K562 (cell line): Measurements from ENCODE around the gene GNPTAB. TPM values are rescaled to one million over a fixed set of nuclear protein-coding genes. Genes with fewer than 3 reads are reported as not detected.

Experiments
- ADNP ChIP-seq: fragments of 200-800 bp; sonication (Bioruptor generic); IDR thresholded peaks from 2 replicates; pipeline ENCODE4 v1.6.1; 2016; ENCODE audit warnings: missing genetic modification characterization, missing compliant biosample characterization
- CREM ChIP-seq: IDR thresholded peaks from 2 replicates; pipeline ENCODE4 v1.6.1; 2014; ENCODE audit warnings: antibody characterized with exemption, low read depth
- ETS1 ChIP-seq: conservative IDR thresholded peaks from 2 replicates; pipeline ENCODE4 v1.6.1; 2011; ENCODE audit warnings: low read depth, mild to moderate bottlenecking, low read length; ENCODE audit not compliant: control insufficient read depth
- FOXK2 ChIP-seq, 2 experiments: fragments of 450-650 bp; IDR thresholded peaks in 1 of 2; conservative IDR thresholded peaks in 1 of 2; 2 replicates each; pipeline ENCODE4 v1.6.1; 2016; ENCODE audit warnings: low read depth in 2 of 2, mild to moderate bottlenecking in 1 of 2
- JUND ChIP-seq, 2 experiments: IDR thresholded peaks; 2 replicates in 1 of 2; 3 replicates in 1 of 2; pipeline ENCODE4 v1.6.1; 2011; ENCODE audit warnings: borderline replicate concordance in 2 of 2, low read depth in 2 of 2, low read length in 2 of 2, improper control_type of control experiment in 1 of 2, missing biosample characterization in 1 of 2, missing genetic modification characterization in 1 of 2, missing genetic modification reagents in 1 of 2
- MCM3 ChIP-seq: fragments of 450-650 bp; IDR thresholded peaks from 2 replicates; pipeline ENCODE4 v1.6.1; 2016
- MEF2A ChIP-seq: IDR thresholded peaks from 2 replicates; pipeline ENCODE4 v1.6.1; 2011; ENCODE audit warnings: low read depth, mild to moderate bottlenecking, low read length, moderate library complexity; ENCODE audit not compliant: control insufficient read depth
- NR4A1 ChIP-seq, 2 experiments: fragments of 250-450 bp in 1 of 2; fragments of 450-650 bp in 1 of 2; sonication (Bioruptor Pico) in 1 of 2; IDR thresholded peaks; 2 replicates each; pipeline versions ENCODE4 v1.4.0 to v1.6.1; 2016 to 2020; ENCODE audit warnings: mild to moderate bottlenecking in 2 of 2, missing compliant biosample characterization in 1 of 2, missing genetic modification characterization in 1 of 2, moderate library complexity in 1 of 2
- PHB2 ChIP-seq: fragments of 450-650 bp; IDR thresholded peaks from 2 replicates; pipeline ENCODE4 v1.6.1; 2017; ENCODE audit warnings: low read depth
- PHF20 ChIP-seq: fragments of 450-650 bp; IDR thresholded peaks from 2 replicates; pipeline ENCODE4 v1.6.1; 2018; ENCODE audit not compliant: partially characterized antibody
- RBFOX2 ChIP-seq: fragments of 200-400 bp; formaldehyde crosslinking; IDR thresholded peaks from 2 replicates; pipeline ENCODE4 v1.6.1; 2017; ENCODE audit warnings: low read depth, mild to moderate bottlenecking, low read length, moderate library complexity
- SMARCA5 ChIP-seq: fragments of 450-650 bp; IDR thresholded peaks from 2 replicates; pipeline ENCODE4 v1.6.1; 2016
- SREBF2 ChIP-seq: sonication (generic); formaldehyde crosslinking; IDR thresholded peaks from 2 replicates; pipeline ENCODE4 v1.4.0; 2020; ENCODE audit warnings: mild to moderate bottlenecking, missing genetic modification reagents
- TFAM ChIP-seq: fragments of 250-450 bp; sonication (Bioruptor Pico); conservative IDR thresholded peaks from 2 replicates; pipeline ENCODE4 v1.5.0; 2021; ENCODE audit warnings: mild to moderate bottlenecking, moderate library complexity
- ZFP30 ChIP-seq: fragments of 250-450 bp; sonication (Bioruptor Pico); IDR thresholded peaks from 2 replicates; pipeline ENCODE4 v1.8.0; 2022; ENCODE audit warnings: moderate library complexity, mild to moderate bottlenecking, inconsistent platforms, borderline replicate concordance
- ZNF212 ChIP-seq: fragments of 450-650 bp; formaldehyde crosslinking; IDR thresholded peaks from 2 replicates; pipeline ENCODE4 v1.4.0; 2020; ENCODE audit warnings: mild to moderate bottlenecking
- ZNF311 ChIP-seq: fragments of 250-450 bp; sonication (Bioruptor Pico); IDR thresholded peaks from 2 replicates; pipeline ENCODE4 v1.4.0; 2020; ENCODE audit warnings: mild to moderate bottlenecking, moderate library complexity
- ZNF589 ChIP-seq: fragments of 200-800 bp; sonication (Bioruptor generic); IDR thresholded peaks from 2 replicates; pipeline ENCODE4 v1.6.1; 2016; ENCODE audit warnings: low read depth, missing genetic modification characterization, missing compliant biosample characterization
- polyA plus RNA-seq, 8 experiments: library from polyadenylated mRNA; depleted of rRNA in 4 of 8; stranded (reverse) in 5 of 8; unstranded in 3 of 8; fragments of >200 nt; fragmentation: Nextera tagmentation in 2 of 8; fragmentation: Illumina TruSeq in 1 of 8; extraction: Ambion mirVana in 2 of 8; extraction: Trizol in 1 of 8; gene quantifications; 2 replicates each; pipeline versions ENCODE4 v1.2.1 to v1.2.3, GENCODE V29; 2011 to 2014; ENCODE audit warnings: inconsistent platforms in 1 of 8, missing spikeins in 1 of 8
- total RNA-seq, 7 experiments: library from RNA; depleted of rRNA in 6 of 7; stranded (reverse); fragments of >200 nt in 6 of 7; fragmentation: Illumina TruSeq in 2 of 7; extraction: Trizol in 2 of 7; gene quantifications; 2 replicates each; pipeline versions ENCODE4 v1.2.1 to v1.2.3, GENCODE V29; 2011 to 2021; ENCODE audit warnings: low replicate concordance in 1 of 7
- TF ChIP-seq, protein P1 (sequence below): fragments of 250-450 bp; sonication (Bioruptor Pico); IDR thresholded peaks from 2 replicates; pipeline ENCODE4 v1.8.0; 2022; ENCODE audit warnings: inconsistent platforms
- TF ChIP-seq, protein P2 (sequence below): fragments of 250-450 bp; sonication (Bioruptor Pico); IDR thresholded peaks from 2 replicates; pipeline ENCODE4 v1.4.0; 2020; ENCODE audit warnings: borderline replicate concordance
- TF ChIP-seq, protein P3 (sequence below): sonication (generic); formaldehyde crosslinking; IDR thresholded peaks from 2 replicates; pipeline ENCODE4 v1.4.0; 2020; ENCODE audit warnings: mild to moderate bottlenecking, missing genetic modification reagents

GNPTAB gene
- total and polyA plus RNA-seq, 9 of the 15 experiments (the other 6 are each of a cell fraction or from before 2014, with no cell fraction given): 5.9 to 23.2 (median 19.3) TPM

DNA sequence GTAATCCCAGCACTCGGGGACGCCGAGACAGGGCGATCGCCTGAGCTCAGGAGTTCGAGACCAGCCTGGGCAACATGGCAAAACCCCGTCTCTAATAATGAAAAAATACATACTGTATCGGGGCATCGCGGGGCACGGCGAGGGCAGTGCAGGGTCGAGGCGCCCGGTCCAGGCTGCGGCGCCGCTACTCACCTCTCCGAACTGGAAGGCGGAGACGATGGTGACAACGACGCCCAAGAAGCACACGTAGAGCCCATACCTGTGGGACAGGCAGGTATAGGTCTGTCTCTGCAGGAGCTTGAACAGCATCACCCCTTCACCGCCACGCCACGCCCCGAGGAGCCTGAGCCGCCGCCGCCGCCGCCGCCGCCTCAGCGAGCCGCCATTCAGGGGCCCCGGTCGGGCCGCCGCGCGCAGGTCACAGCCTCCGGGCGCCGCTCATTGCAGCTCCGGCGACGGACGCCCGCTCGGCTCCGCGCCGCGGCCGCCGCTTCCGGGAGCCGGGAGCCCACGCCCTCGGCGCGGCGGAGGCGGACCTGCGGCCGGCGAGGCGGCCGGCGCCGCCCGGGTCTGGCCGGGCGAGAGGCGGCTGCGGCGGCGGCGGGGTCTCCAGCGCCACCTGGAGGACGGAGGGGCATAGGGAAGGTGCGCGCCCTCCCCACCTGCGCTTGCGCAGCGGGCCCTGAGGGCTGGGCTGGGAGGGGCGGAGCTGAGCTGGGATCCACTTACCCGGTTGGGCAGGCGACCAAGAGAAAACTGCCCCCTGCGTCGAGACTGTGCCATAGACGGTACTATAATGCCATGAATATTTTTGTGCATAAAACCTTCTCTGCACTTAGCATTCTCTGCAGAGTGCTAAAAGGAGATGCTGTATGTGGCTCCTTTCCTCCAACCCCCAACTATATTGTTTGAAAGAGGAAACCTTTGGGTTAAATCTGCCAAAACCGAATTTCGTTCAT, at the start of gene GNPTAB (continued):
- TF ChIP-seq, protein P1, sequence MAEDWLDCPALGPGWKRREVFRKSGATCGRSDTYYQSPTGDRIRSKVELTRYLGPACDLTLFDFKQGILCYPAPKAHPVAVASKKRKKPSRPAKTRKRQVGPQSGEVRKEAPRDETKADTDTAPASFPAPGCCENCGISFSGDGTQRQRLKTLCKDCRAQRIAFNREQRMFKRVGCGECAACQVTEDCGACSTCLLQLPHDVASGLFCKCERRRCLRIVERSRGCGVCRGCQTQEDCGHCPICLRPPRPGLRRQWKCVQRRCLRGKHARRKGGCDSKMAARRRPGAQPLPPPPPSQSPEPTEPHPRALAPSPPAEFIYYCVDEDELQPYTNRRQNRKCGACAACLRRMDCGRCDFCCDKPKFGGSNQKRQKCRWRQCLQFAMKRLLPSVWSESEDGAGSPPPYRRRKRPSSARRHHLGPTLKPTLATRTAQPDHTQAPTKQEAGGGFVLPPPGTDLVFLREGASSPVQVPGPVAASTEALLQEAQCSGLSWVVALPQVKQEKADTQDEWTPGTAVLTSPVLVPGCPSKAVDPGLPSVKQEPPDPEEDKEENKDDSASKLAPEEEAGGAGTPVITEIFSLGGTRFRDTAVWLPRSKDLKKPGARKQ (CRISPR knock-in tag): no peak
- TF ChIP-seq ZNF212 (CRISPR knock-in tag) (no peak), TFAM (CRISPR knock-in tag) (no peak), FOXK2 (conservative IDR thresholded peaks at IDR 0.05 in 1 of 2, IDR thresholded peaks at IDR 0.05 in 1 of 2; ENCODE audit: low read depth in 2 of 2) (no peak), PHF20 (no peak), ZNF311 (CRISPR knock-in tag) (no peak), NR4A1 (CRISPR knock-in tag; IDR thresholded peaks at IDR 0.05) (no peak), NR4A1 (tag; IDR thresholded peaks at IDR 0.05) (no peak), RBFOX2 (peak; percentile 74), PHB2 (no peak), MCM3 (no peak), ZNF589 (CRISPR knock-in tag) (no peak), SREBF2 (CRISPR knock-in tag) (no peak), CREM (peak; percentile 42; the same call in 1 of the 2 replicates), ETS1 (peak; percentile 72), JUND (IDR thresholded peaks at IDR 0.05; ENCODE audit: borderline replicate concordance, low read depth, low read length) (no peak), JUND (tag; IDR thresholded peaks at IDR 0.05; ENCODE audit: borderline replicate concordance, low read depth, low read length) (no peak), SMARCA5 (no peak), ADNP (peak; percentile 82), ZFP30 (CRISPR knock-in tag) (no peak), MEF2A (no peak)
- TF ChIP-seq, protein P2, sequence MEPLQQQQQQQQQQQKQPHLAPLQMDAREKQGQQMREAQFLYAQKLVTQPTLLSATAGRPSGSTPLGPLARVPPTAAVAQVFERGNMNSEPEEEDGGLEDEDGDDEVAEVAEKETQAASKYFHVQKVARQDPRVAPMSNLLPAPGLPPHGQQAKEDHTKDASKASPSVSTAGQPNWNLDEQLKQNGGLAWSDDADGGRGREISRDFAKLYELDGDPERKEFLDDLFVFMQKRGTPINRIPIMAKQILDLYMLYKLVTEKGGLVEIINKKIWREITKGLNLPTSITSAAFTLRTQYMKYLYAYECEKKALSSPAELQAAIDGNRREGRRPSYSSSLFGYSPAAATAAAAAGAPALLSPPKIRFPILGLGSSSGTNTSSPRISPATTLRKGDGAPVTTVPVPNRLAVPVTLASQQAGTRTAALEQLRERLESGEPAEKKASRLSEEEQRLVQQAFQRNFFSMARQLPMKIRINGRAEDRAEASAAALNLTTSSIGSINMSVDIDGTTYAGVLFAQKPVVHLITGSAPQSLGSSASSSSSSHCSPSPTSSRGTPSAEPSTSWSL (CRISPR knock-in tag): no peak
- TF ChIP-seq, protein P3, sequence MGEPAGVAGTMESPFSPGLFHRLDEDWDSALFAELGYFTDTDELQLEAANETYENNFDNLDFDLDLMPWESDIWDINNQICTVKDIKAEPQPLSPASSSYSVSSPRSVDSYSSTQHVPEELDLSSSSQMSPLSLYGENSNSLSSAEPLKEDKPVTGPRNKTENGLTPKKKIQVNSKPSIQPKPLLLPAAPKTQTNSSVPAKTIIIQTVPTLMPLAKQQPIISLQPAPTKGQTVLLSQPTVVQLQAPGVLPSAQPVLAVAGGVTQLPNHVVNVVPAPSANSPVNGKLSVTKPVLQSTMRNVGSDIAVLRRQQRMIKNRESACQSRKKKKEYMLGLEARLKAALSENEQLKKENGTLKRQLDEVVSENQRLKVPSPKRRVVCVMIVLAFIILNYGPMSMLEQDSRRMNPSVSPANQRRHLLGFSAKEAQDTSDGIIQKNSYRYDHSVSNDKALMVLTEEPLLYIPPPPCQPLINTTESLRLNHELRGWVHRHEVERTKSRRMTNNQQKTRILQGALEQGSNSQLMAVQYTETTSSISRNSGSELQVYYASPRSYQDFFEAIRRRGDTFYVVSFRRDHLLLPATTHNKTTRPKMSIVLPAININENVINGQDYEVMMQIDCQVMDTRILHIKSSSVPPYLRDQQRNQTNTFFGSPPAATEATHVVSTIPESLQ (CRISPR knock-in tag): 0 out of 2 replicates have a peak, but pooled peaks have one; percentile 21
